SU-DHL-6 (cell line): ENCODE data around the gene PPP2R5D.

ENCODE experiments used
- H2AFZ ChIP-seq: fragments of 200-600 bp; sonication (generic); 2 replicates; pipeline ENCODE4 v1.6.1; 2014; ENCODE audit warnings: low read depth, mild to moderate bottlenecking, moderate library complexity, mixed read lengths, antibody characterized with exemption, low read length; ENCODE audit not compliant: severe bottlenecking
- H3F3A ChIP-seq: fragments of 200-600 bp; shearing (Covaris generic); 2 replicates; pipeline ENCODE4 v1.6.0; 2016; ENCODE audit warnings: antibody characterized with exemption, mild to moderate bottlenecking; ENCODE audit not compliant: insufficient read depth
- H3K27ac ChIP-seq: fragments of 200-600 bp; sonication (generic); 2 replicates; pipeline ENCODE4 v1.5.1; 2016; ENCODE audit warnings: low read depth, mild to moderate bottlenecking, low read length, moderate library complexity, mixed read lengths
- H3K27me3 ChIP-seq: fragments of 200-600 bp; sonication (generic), shearing (Covaris generic); 2 replicates; pipeline ENCODE4 v1.6.0; 2014; ENCODE audit warnings: mild to moderate bottlenecking, low read length
- H3K36me3 ChIP-seq: fragments of 200-600 bp; sonication (generic); 2 replicates; pipeline ENCODE4 v1.6.1; 2014; ENCODE audit warnings: mild to moderate bottlenecking, low read length, mixed read lengths
- H3K4me2 ChIP-seq: fragments of 300-600, 200-600 bp; shearing (Covaris generic), sonication (generic); 2 replicates; pipeline ENCODE4 v1.6.0; 2014; ENCODE audit warnings: low read length, low read depth, mild to moderate bottlenecking; ENCODE audit not compliant: poor library complexity, severe bottlenecking
- H3K4me3 ChIP-seq: fragments of 200-600 bp; sonication (generic); 2 replicates; pipeline ENCODE4 v1.5.1; 2014; ENCODE audit warnings: antibody characterized with exemption, low read length, mild to moderate bottlenecking, mixed read lengths; ENCODE audit not compliant: insufficient read depth, poor library complexity, severe bottlenecking
- H3K79me2 ChIP-seq: fragments of 200-600 bp; sonication (generic); 2 replicates; pipeline ENCODE4 v1.6.1; 2014; ENCODE audit warnings: mild to moderate bottlenecking, low read length, moderate library complexity; ENCODE audit not compliant: insufficient read depth
- H3K9ac ChIP-seq: fragments of 200-600 bp; sonication (generic); 2 replicates; pipeline ENCODE4 v1.7.0; 2014; ENCODE audit warnings: mild to moderate bottlenecking, low read length
- H3K9me2 ChIP-seq: fragments of 200-600 bp; sonication (generic); replicated peaks from 2 replicates; pipeline ENCODE4 v1.6.1; 2014; ENCODE audit warnings: low read length; ENCODE audit not compliant: insufficient read depth
- H3K9me3 ChIP-seq: fragments of 200-600 bp; sonication (generic); 2 replicates; pipeline ENCODE4 v1.6.1; 2014; ENCODE audit warnings: low read length, mixed read lengths; ENCODE audit not compliant: insufficient read depth
- H4K20me1 ChIP-seq: fragments of 200-600 bp; sonication (generic); 2 replicates; pipeline ENCODE4 v1.6.1; 2014; ENCODE audit warnings: low read depth, mild to moderate bottlenecking, antibody characterized with exemption, low read length, moderate library complexity, mixed read lengths
- CTCF ChIP-seq: fragments of 200-600 bp; sonication (generic); IDR thresholded peaks from one replicate; pipeline ENCODE4 v1.5.1; 2017; ENCODE audit warnings: antibody characterized with exemption, mild to moderate bottlenecking, low read length, moderate library complexity; ENCODE audit not compliant: insufficient read depth, poor library complexity, severe bottlenecking
- EZH2phosphoT487 ChIP-seq: fragments of 200-600 bp; sonication (generic), shearing (Covaris generic); conservative IDR thresholded peaks from 2 replicates; pipeline ENCODE4 v1.6.1; 2018; ENCODE audit warnings: mild to moderate bottlenecking, antibody characterized with exemption, low read length, moderate library complexity, mixed read lengths

PPP2R5D gene

GRCh38 chr6:42969934-42970333, 14.4 kb upstream of the PPP2R5D start:
- Histone ChIP-seq H3K4me2 (no peak overlapping the region), H4K20me1 (no peaks in the 10 kb centered on the region), H2AFZ (no peak overlapping the region), H3F3A (no peaks in the 10 kb centered on the region), H3K36me3 (no peaks in the 10 kb centered on the region), H3K4me3 (no peak overlapping the region), H3K9me3 (no peaks in the 10 kb centered on the region), H3K9me2 (no peaks in the 10 kb centered on the region), H3K27me3 (no peaks in the 10 kb centered on the region), H3K27ac (no peak overlapping the region), H3K79me2 (peaks cover 1% of the 10 kb centered on the region; the same call in 1 of the 2 replicates), H3K9ac (no peak overlapping the region)
- TF ChIP-seq EZH2phosphoT487 (no peak), CTCF (no peak)

DNA sequence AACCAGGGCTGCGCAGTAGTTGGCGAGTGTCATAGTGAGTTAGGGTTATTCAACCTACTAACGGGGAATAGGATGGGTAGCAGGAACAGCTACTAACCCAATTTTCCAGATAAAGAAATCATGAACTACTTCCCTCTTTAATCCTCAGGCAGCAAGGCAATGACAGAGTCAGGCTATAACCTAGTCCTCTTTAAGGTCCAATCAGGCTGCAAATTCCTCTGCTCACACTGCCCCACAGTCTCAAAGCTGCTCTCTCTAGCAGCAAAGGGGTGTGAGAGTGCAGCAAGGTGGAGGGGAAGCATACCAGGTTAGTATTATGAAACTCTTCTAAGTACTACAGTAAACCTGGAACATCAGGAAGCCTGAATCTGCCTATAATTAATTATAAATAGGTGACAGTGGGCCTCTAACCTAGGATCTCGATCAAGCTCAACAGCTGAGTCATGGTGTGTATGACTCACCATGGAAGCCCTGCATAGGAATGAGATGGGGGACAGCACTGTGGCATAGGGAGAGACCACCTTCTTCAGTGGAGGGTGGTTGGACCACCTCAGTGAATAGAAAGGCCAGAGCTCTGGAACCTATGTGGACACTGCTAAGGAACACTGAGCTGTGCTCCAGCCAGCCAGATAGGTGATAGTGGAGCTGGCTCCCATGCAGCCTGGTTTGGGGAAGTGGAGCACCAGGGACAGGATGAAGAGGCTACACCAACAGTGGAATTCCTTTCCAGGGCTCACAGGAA, 13.3 kb upstream of the PPP2R5D start:
- TF ChIP-seq EZH2phosphoT487 = no peak
- no peak for TF ChIP-seq CTCF
- Histone ChIP-seq H3K36me3 (no peaks in the 10 kb centered on the region), H3K9me2 (no peaks in the 10 kb centered on the region), H3K27me3 (no peaks in the 10 kb centered on the region), H3F3A (0 out of 2 replicates have a peak, but pooled peaks cover 6% of the 10 kb centered on the region), H2AFZ (no peak overlapping the region), H3K79me2 (peaks cover 10% of the 10 kb centered on the region; the same call in 1 of the 2 replicates), H3K9me3 (no peaks in the 10 kb centered on the region), H3K9ac (no peak overlapping the region), H3K27ac (no peak overlapping the region), H4K20me1 (no peaks in the 10 kb centered on the region), H3K4me3 (no peak overlapping the region), H3K4me2 (no peak overlapping the region)

DNA sequence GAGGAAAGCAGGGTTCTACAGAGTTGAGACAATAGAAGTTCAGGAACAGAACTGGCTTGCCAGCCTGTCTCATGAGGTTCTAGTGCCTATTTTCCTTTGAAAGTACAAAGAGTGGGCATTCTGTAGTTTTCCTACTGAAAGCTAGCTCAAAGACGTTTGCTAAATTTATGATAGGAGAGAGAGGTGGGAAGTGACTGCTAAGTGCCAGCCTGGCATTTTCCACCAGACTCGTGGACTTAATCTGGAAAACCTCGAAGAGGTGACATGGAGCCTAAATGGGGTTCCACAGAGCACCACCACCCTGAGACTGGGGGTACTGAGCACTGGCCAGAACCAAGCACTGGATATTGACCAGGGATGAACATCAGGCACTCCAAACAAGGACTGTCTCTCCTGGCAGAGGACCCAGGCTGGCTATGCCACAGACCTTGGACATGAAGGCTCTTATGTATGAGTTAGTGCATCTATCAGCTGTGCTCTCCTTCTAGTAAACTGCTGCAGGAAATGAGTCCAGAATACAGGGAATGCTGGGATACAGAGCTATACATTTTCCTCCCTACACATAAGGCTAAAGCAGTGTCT, 12.5 kb upstream of the PPP2R5D start:
- H3K9ac ChIP-seq = no peak overlapping the region
- TF ChIP-seq CTCF (no peak), EZH2phosphoT487 (no peak)
- no peak overlapping the region for H3K4me3 ChIP-seq
- no peaks in the 10 kb centered on the region for H4K20me1 ChIP-seq
- H3K79me2 ChIP-seq = peaks cover 18% of the 10 kb centered on the region
- H3K4me2 ChIP-seq = no peak overlapping the region
- no peaks in the 10 kb centered on the region for H3K9me3 ChIP-seq
- no peak overlapping the region for H2AFZ ChIP-seq
- H3K27ac ChIP-seq = no peak overlapping the region
- H3K9me2 ChIP-seq = no peaks in the 10 kb centered on the region
- H3K36me3 ChIP-seq = peaks cover 4% of the 10 kb centered on the region; the same call in 1 of the 2 replicates
- H3K27me3 ChIP-seq = no peaks in the 10 kb centered on the region
- H3F3A ChIP-seq = peaks cover 10% of the 10 kb centered on the region; the same call in 1 of the 2 replicates
